MCF 10A (cell line): ENCODE measurements around the gene IBA57. TPM values are rescaled to one million over a fixed set of nuclear protein-coding genes. Genes with fewer than 3 reads are reported as not detected.

Experiments used
- Bru-seq: library from RNA; stranded (reverse); fragments of 400-500 nt; gene quantifications from one replicate; lab custom pipeline; 2021; lab: Mats Ljungman, UMichigan
- BruChase-seq, 2 experiments: library from RNA; stranded (reverse); fragments of 400-500 nt; gene quantifications; one replicate each; lab custom pipeline; 2021; lab: Mats Ljungman, UMichigan
- BruUV-seq: library from RNA; stranded (reverse); fragments of 400-500 nt; replicated peaks from 2 replicates; lab custom pipeline; 2021; lab: Mats Ljungman, UMichigan
- CTCF ChIA-PET: fragments of 300-600 bp; sonication (Branson Sonifier 250); formaldehyde crosslinking; extraction: SDS; loops from one replicate; lab custom pipeline; 2021; ENCODE audit warnings: antibody characterized with exemption, inconsistent platforms; lab: Yijun Ruan, JAX
- POLR2A ChIA-PET: fragments of 300-600, 350-650 bp; sonication (Branson Sonifier 250); formaldehyde crosslinking; extraction: SDS; loops from one replicate; lab custom pipeline; 2020; ENCODE audit warnings: antibody characterized with exemption, inconsistent platforms; lab: Yijun Ruan, JAX
- DNase-seq: peaks from one replicate; pipeline ENCODE4 v3.0.0-alpha.2; 2018; ENCODE audit not compliant: unreplicated experiment
- H3K27ac Mint-ChIP-seq: one replicate; pipeline ENCODE4 v1.8.0; 2022; ENCODE audit warnings: mild to moderate bottlenecking, low read depth, mixed read lengths; ENCODE audit not compliant: unreplicated experiment
- H3K27me3 Mint-ChIP-seq: one replicate; pipeline ENCODE4 v1.8.0; 2022; ENCODE audit warnings: mixed read lengths; ENCODE audit not compliant: insufficient read depth, unreplicated experiment
- H3K36me3 Mint-ChIP-seq: one replicate; pipeline ENCODE4 v1.8.0; 2022; ENCODE audit warnings: mild to moderate bottlenecking, moderate library complexity, mixed read lengths; ENCODE audit not compliant: insufficient read depth, unreplicated experiment
- H3K4me1 Mint-ChIP-seq: one replicate; pipeline ENCODE4 v1.8.0; 2022; ENCODE audit warnings: mixed read lengths; ENCODE audit not compliant: insufficient read depth, unreplicated experiment
- H3K4me3 Mint-ChIP-seq: one replicate; pipeline ENCODE4 v1.8.0; 2022; ENCODE audit warnings: mild to moderate bottlenecking, moderate library complexity, mixed read lengths; ENCODE audit not compliant: unreplicated experiment
- H3K9me3 Mint-ChIP-seq: one replicate; pipeline ENCODE4 v1.8.0; 2022; ENCODE audit warnings: mixed read lengths; ENCODE audit not compliant: unreplicated experiment
- intact Hi-C: fragments of 100-400 bp; cut with micrococcal nuclease; formaldehyde crosslinking; loops from 2 replicates; pipeline ENCODE4 v1.14.1; 2022
- long read RNA-seq: library from polyadenylated mRNA; stranded (forward); transcript quantifications from one replicate; pipeline ENCODE4 v2.0.0, GENCODE V29; 2022
- total RNA-seq: library from RNA; stranded (reverse); gene quantifications from 2 replicates; pipeline ENCODE4 v1.2.3, GENCODE V29; 2022
- TF ChIP-seq, protein P1 (sequence below): fragments of 200-600 bp; IDR thresholded peaks from one replicate; pipeline ENCODE4 v1.8.0; 2022; ENCODE audit warnings: antibody characterized with exemption, mild to moderate bottlenecking; ENCODE audit not compliant: unreplicated experiment

IBA57 gene
- 12.0 and 16.5 TPM in 2 replicates for total RNA-seq
- Bru-seq, nascent RNA: percentile 78 among the genes with signal in this experiment
- BruChase-seq, experiment 1, labeled RNA remaining after a 6-hour chase: percentile 81 among the genes with signal in this experiment
- percentile 84 among the genes with signal in this experiment for BruChase-seq, experiment 2, labeled RNA remaining after a 2-hour chase
- long read RNA-seq, full-length matches to known transcripts: 21 of 34 reads
- long read RNA-seq, partial matches to known transcripts: 2 of 34 reads
- long read RNA-seq, other reads (novel, unspliced or antisense): 11 of 34 reads

DNA sequence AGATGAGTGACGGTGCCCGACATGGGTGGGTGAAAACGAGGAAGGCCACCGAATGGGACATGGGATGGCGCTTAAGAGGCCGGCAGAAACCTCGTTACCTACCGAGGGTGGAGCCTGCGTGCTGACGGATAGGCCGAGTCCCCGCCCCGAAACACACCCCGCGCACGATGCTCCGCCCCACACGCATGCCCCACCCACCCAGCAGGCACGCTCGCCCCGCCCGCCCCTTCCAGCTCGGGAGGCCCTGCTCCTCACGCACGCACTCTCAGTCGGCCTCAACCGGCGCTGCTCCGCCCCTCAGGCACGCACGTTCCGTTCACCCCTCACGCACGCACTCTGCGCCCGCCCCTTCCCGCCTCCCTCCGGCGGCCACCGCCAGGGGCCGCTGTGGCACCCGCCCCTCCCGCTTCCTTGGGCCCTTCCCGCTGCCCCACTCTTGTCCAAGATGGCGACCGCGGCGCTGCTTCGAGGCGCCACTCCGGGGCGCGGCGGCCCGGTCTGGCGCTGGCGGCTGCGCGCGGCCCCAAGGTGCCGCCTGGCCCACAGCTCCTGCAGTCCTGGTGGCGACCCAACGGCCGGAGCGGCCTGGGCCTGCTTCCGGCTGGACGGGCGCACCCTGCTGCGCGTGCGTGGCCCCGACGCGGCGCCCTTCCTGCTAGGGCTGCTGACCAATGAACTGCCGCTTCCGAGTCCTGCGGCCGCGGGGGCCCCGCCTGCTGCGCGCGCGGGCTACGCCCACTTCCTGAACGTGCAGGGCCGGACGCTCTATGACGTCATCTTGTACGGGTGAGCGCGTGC lies at the start of gene IBA57:
Gene IBA57, plus strand, starts transcription at position 433 of the 798 bp plus-strand sequence. Its CDS starts 13 bp downstream, at position 446.
- Mint-ChIP-seq H3K36me3 (peaks cover 13% of the 10 kb centered on the region), H3K4me3 (peak within 1 kb of the TSS; percentile 70), H3K27ac (peak within 1 kb of the TSS; percentile 86), H3K9me3 (no peaks in the 10 kb centered on the region), H3K27me3 (no peaks in the 10 kb centered on the region), H3K4me1 (peaks cover 46% of the 10 kb centered on the region)
- POLR2A ChIA-PET: interaction anchor here (0.6 to 10.8 kb wide), 37 partner anchors 9 to 482 kb away, joined by 3 to 318 read pairs (median 4); partner anchors contain the start of genes ARF1, GJC2, GUK1 and MRPL55
- DNase-seq: peak; percentile 100
- BruUV-seq: no TSS peak
- CTCF ChIA-PET: interaction anchor here (0.6 to 7.1 kb wide), 45 partner anchors 9 to 1179 kb away, joined by 3 to 72 read pairs (median 4); partner anchors contain the start of genes GJC2, GUK1 and RNF187
- intact Hi-C loops: loop anchor here (1.0 to 2.0 kb wide), 5 partner anchors 25 to 292 kb away; partner anchors contain the start of genes GUK1 and MRPL55
- TF ChIP-seq, protein P1, sequence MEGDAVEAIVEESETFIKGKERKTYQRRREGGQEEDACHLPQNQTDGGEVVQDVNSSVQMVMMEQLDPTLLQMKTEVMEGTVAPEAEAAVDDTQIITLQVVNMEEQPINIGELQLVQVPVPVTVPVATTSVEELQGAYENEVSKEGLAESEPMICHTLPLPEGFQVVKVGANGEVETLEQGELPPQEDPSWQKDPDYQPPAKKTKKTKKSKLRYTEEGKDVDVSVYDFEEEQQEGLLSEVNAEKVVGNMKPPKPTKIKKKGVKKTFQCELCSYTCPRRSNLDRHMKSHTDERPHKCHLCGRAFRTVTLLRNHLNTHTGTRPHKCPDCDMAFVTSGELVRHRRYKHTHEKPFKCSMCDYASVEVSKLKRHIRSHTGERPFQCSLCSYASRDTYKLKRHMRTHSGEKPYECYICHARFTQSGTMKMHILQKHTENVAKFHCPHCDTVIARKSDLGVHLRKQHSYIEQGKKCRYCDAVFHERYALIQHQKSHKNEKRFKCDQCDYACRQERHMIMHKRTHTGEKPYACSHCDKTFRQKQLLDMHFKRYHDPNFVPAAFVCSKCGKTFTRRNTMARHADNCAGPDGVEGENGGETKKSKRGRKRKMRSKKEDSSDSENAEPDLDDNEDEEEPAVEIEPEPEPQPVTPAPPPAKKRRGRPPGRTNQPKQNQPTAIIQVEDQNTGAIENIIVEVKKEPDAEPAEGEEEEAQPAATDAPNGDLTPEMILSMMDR: peak; percentile 99

DNA sequence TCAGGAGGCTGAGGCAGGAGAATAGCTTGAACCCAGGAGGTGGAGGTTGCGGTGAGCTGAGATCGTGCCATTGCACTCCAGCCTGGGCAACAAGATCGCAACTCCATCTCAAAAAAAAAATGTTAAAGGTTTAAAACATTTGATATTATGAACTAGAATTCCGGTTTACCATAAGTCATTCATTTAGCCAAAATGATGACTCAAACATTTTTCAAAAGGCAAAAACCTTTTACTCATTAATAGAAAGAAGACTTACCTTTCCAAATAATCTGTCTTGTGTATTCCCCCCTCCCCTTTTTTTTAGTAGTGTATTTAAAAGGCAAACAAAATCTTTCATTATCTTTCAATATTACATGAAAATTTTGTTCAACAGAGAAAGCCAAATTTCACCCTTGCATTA lies 48.3 kb upstream of the IBA57 start:
- Mint-ChIP-seq H3K27ac (no peak overlapping the region), H3K27me3 (no peaks in the 10 kb centered on the region)

DNA sequence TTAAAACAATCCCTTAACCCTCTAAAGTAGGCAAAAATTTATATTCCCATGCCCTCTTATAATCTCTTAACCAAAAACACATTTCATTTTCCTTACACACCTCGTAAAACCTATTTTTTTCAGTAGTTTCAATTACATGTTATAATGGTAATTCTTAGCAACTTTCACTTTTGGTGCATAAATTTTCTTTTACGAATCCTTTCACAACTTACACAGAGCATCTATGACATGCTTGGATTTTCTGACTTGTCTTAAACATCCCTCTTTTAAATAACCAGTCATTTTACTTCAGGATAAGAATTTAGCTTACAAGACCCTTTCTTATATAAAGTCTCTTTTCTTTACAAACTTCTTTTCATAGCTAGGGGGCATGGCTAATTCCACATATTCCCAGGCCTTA lies 47.6 kb upstream of the IBA57 start:
- DNase-seq: no peak
- Mint-ChIP-seq H3K4me3 (no peak overlapping the region), H3K4me1 (no peaks in the 10 kb centered on the region), H3K27ac (no peak overlapping the region), H3K9me3 (peaks cover 8% of the 10 kb centered on the region), H3K36me3 (no peaks in the 10 kb centered on the region), H3K27me3 (no peaks in the 10 kb centered on the region)
- BruUV-seq: no TSS peak
- ChIA-PET POLR2A (interaction anchor here (0.9 to 6.9 kb wide), 6 partner anchors 8 to 119 kb away, joined by 3 to 84 read pairs (median 6); partner anchors contain the start of gene MRPL55), CTCF (interaction anchor here (1.1 to 6.2 kb wide), 3 partner anchors 13 to 119 kb away, joined by 7 to 62 read pairs (median 15); partner anchors contain the start of gene IBA57)
- TF ChIP-seq, protein P1: no peak
- intact Hi-C loops: no loop called here

More for the DNA sequence above, 48.3 kb upstream of the IBA57 start:
- Mint-ChIP-seq H3K4me1 (no peaks in the 10 kb centered on the region), H3K36me3 (no peaks in the 10 kb centered on the region), H3K9me3 (peaks cover 8% of the 10 kb centered on the region), H3K4me3 (no peak overlapping the region)
- no peak for DNase-seq
- POLR2A ChIA-PET: no interaction called here
- intact Hi-C loops: no loop called here
- TF ChIP-seq, protein P1: no peak
- no TSS peak for BruUV-seq
- CTCF ChIA-PET: no interaction called here
